Retinal pigment epithelial cell (primary cell): Measurements from ENCODE around the gene ST6GALNAC6.
A peak's percentile ranks its signal among the peaks of the same experiment; 100 is the strongest.
"Not testable (repeated sequence)": the region's sequence is repeated elsewhere in the genome, so short reads cannot be mapped to it uniquely, and the experiment has no call there.

Experiments
- DNase-seq: peaks from one replicate; pipeline ENCODE4 v3.0.0-alpha.2; 2010; ENCODE audit warnings: low read depth
- H3K4me3 ChIP-seq: 2 replicates; pipeline ENCODE4 v1.5.1; 2011; ENCODE audit warnings: mild to moderate bottlenecking, low read length, control low read depth, moderate library complexity
- TF ChIP-seq, protein P1 (sequence below): conservative IDR thresholded peaks from 2 replicates; pipeline ENCODE4 v1.5.1; 2011; ENCODE audit warnings: low read depth, low read length, control low read depth, inconsistent platforms

ST6GALNAC6 gene

DNA sequence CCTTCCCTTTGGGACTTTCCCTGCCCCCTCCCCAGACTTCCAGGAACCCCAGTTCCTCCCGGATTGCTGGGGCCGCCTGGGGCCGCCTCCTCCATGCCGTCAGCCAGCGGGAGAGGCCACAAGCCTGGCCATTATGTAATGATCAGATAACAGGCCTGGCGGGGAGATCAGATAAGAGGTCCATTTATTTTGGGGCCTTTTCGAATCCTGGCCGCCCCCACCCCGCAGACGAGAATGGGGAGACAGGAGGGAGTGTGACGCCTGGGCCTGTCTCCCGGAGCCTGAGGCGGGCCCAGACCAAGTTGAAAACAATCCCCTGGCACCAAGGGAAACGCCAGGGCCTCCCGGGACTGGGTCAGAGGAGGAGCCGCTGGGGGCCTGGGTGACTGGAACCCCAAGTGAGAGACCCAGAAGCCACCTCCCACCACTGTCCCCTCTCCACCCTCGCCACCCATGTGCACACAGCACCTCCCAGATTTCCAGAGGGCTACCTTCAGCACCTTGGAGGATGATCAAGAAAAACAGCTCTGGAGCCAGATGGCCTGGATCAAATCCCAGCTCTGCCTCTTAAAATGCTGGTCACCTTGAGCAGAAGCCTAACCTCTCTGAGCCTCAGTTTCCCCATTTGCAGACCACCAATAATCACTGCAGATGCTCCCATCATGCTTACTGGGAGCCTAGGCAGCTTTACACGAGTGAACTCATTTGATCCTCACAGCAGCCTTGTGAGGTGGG is 52.8 kb downstream of the ST6GALNAC6 start:
- H3K4me3 ChIP-seq: no peak overlapping the region
- TF ChIP-seq, protein P1, sequence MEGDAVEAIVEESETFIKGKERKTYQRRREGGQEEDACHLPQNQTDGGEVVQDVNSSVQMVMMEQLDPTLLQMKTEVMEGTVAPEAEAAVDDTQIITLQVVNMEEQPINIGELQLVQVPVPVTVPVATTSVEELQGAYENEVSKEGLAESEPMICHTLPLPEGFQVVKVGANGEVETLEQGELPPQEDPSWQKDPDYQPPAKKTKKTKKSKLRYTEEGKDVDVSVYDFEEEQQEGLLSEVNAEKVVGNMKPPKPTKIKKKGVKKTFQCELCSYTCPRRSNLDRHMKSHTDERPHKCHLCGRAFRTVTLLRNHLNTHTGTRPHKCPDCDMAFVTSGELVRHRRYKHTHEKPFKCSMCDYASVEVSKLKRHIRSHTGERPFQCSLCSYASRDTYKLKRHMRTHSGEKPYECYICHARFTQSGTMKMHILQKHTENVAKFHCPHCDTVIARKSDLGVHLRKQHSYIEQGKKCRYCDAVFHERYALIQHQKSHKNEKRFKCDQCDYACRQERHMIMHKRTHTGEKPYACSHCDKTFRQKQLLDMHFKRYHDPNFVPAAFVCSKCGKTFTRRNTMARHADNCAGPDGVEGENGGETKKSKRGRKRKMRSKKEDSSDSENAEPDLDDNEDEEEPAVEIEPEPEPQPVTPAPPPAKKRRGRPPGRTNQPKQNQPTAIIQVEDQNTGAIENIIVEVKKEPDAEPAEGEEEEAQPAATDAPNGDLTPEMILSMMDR: no peak
- DNase-seq: no peak

DNA sequence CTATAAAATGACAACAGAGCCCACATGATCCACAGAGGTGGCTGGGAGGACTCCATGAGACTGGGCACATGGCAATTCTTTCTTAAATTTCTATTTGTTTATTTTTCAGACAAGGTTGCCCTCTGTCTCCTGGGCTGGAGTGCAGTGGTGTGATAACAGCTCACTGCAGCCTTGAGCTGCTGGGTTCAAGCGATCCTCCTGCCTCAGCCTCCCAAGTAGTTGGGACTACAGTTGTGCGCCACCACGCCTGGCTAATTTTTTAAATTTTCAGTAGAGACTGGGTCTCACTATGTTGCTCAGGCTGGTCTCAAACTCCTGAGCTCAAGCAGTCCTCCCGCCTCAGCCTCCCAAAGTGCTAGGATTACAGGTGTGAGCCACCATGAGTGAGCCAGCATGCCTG is 53.8 kb downstream of the ST6GALNAC6 start:
- not testable (repeated sequence) for H3K4me3 ChIP-seq, DNase-seq

DNA sequence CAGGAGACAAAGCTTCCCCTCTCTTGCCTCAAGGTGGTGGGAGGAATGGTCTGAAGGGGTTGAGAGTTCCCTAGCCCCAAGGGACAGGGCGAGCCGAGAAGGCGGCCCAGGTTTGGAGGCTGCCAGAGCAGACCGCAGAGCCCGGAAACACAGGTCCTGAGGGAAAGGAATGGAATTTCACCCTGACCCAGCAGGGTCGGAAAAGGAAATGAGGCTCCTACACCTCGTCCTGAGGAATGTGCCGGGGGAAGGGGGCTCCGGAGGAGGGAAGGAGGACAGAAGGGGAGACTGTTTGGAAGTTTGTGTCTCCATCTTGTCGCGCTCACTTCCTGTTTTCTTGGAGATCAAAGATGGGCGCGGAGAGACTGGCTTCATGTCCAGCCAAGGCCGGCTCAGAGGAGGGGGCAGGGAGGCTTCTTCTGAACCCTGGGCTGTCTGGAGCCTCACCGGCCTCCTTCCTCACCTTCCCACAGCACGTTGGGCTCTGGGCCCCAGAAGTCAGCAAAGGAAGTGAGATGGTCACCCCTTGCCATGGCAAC is 54.5 kb downstream of the ST6GALNAC6 start:
- TF ChIP-seq, protein P1: no peak
- no peak overlapping the region for H3K4me3 ChIP-seq
- DNase-seq: no peak

DNA sequence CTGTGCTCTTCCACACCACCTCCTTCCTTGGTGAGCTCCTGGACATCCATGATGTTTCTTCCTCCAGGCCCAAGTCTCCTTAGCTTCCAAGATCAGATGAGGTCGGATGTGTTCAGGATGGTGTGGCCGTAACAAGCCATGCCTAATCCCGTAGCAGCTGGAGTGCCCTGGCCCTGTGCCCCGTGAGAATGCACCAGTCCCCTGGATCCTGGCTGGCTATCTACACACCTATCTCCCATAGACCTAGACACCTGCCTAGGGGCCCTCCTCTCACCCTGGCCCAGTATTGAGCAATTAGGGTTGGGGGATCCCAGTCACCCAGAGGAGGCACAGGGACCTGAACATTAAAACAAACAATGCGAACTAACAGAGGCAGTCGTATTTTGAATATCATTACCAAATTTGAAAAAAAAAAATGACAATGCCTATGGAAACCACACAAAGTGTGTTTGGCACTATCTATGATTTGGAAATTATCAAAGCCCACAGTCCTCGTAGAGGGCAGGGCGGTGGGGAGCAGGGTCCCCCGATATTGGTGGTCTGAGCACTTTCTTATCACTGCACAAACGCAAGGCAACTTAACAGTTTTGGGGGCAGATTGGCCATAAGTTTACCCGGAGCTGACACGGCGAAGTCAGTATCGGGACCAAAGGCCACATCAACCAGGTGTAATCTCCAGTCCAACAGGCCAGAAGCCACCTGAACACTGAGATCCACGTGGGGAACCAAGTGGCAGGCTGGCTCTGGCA is 58.1 kb downstream of the ST6GALNAC6 start:
- TF ChIP-seq, protein P1: no peak
- no peak overlapping the region for H3K4me3 ChIP-seq
- DNase-seq: no peak

DNA sequence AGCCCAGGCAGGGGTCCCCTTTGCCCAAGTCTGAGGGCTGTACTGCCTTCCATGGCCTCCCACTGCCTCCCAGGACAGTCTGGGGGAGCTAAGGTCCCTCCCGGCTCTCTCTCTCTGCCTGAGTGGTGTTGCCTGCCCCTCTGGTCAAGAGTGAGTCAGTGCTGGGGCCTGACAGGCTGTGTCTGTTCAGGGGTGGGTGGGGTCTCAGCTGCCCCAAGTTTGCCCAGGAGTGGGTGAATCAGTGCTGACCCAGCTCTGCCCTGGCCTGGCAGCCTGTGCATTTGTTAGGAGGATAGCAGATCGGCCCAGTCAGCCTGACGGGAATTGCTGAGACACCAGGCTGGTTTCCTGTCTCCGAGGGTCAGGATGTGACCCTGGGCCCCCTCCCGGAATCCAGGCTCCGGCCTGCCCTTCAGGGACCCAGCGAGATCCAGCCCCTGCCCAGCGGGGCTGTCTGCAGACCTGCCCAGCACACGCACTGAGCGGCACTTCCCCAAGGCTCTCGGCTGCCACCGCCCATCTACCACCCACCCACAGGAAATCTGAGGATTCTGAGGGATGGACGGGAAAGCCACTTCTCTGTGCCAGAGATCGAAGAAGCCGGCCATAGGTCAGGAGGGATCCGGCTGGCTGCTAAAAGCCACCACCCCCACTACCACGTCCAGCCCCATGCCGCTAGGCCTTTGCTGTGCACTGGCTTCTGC is 60.9 kb downstream of the ST6GALNAC6 start:
- peak; percentile 35 for DNase-seq
- H3K4me3 ChIP-seq: no peak overlapping the region
- TF ChIP-seq, protein P1: no peak

DNA sequence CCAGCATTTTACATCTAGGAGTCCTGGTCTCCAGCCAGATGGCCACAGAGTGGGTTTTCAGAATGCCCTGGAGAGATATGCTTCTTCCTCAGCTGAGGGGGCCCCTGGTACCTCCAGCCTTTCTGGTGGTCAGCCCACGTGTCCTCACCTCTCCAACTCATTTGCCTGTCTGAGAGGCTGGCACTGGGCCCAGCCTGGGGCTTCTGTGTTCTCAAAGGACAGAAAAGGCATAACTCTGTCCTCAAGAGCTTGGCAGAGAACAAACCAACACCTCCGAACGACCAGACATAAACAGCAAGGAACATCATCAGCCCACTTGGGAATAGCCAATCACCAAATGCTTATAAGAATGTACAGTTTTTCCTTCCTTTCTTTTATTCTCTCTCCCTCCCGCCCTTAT is 62.1 kb downstream of the ST6GALNAC6 start:
- no peak overlapping the region for H3K4me3 ChIP-seq
- no peak for DNase-seq
- TF ChIP-seq, protein P1: no peak

DNA sequence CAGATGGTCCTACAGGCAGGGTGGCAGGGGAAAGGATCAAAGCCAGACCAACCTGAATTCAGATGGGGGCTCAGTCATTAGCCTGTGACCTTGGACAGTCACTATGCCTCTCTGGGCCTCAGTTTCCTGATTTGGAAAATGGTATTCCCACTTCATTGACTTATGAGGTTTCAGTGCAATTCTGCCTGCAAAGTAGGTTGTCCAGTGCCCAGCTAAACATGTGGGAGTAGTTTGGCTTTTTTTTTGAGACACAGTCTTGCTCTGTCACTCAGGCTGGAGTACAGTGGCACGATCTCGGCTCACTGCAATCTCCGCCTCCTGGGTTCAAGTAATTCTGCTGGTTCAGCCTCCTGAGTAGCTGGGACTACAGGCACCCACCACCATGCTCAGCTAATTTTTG is 62.8 kb downstream of the ST6GALNAC6 start:
- H3K4me3 ChIP-seq, DNase-seq: not testable (repeated sequence)
